Neural progenitor cell (in vitro differentiated cells): ENCODE data around the gene MCMBP. TPM values are rescaled to one million over a fixed set of nuclear protein-coding genes. Genes with fewer than 3 reads are reported as not detected.
"Not testable (repeated sequence)": the region's sequence is repeated elsewhere in the genome, so short reads cannot be mapped to it uniquely, and the experiment has no call there.

Experiments used
- DNase-seq: peaks from one replicate; pipeline ENCODE4 v3.0.0-alpha.2; 2016; ENCODE audit warnings: low spot score
- H2AFZ ChIP-seq: fragments of 200-600 bp; sonication (generic); replicated peaks from 2 replicates; pipeline ENCODE4 v1.6.1; 2016; ENCODE audit warnings: antibody characterized with exemption
- H3F3A ChIP-seq: fragments of 200-600 bp; sonication (generic); 2 replicates; pipeline ENCODE4 v1.6.1; 2016; ENCODE audit warnings: antibody characterized with exemption, low read depth
- H3K27ac ChIP-seq: fragments of 200-600 bp; sonication (generic); 2 replicates; pipeline ENCODE4 v1.5.1; 2016; ENCODE audit warnings: mild to moderate bottlenecking
- H3K27me3 ChIP-seq: fragments of 200-600 bp; sonication (generic); 2 replicates; pipeline ENCODE4 v1.6.1; 2016; ENCODE audit warnings: mild to moderate bottlenecking, moderate library complexity
- H3K36me3 ChIP-seq: fragments of 200-600 bp; sonication (generic); 2 replicates; pipeline ENCODE4 v1.5.1; 2016
- H3K4me1 ChIP-seq: fragments of 200-600 bp; sonication (generic); 2 replicates; pipeline ENCODE4 v1.6.1; 2016; ENCODE audit warnings: mixed run types
- H3K4me2 ChIP-seq: fragments of 200-600 bp; sonication (generic); 2 replicates; pipeline ENCODE4 v1.6.1; 2016
- H3K4me3 ChIP-seq: fragments of 200-600 bp; sonication (generic); 2 replicates; pipeline ENCODE4 v1.5.1; 2016
- H3K79me2 ChIP-seq: fragments of 200-600 bp; sonication (generic); 2 replicates; pipeline ENCODE4 v1.6.1; 2016; ENCODE audit warnings: low read depth
- H3K9ac ChIP-seq: fragments of 200-600 bp; sonication (generic); 2 replicates; pipeline ENCODE4 v1.6.1; 2016
- H3K9me3 ChIP-seq: fragments of 200-600 bp; sonication (generic); 2 replicates; pipeline ENCODE4 v1.5.1; 2016; ENCODE audit warnings: low read depth
- H4K20me1 ChIP-seq: fragments of 200-600 bp; sonication (generic); 2 replicates; pipeline ENCODE4 v1.6.1; 2016; ENCODE audit warnings: low read depth
- H3K27ac Mint-ChIP-seq: 3 replicates; pipeline ENCODE4 v1.8.0; 2021; ENCODE audit warnings: mixed read lengths
- H3K27me3 Mint-ChIP-seq: 2 replicates; pipeline ENCODE4 v1.8.0; 2022; ENCODE audit warnings: low read depth, mild to moderate bottlenecking, inconsistent platforms, moderate library complexity, mixed read lengths; ENCODE audit not compliant: insufficient read depth
- H3K36me3 Mint-ChIP-seq: 3 replicates; pipeline ENCODE4 v1.8.0; 2021; ENCODE audit warnings: mixed read lengths
- H3K4me1 Mint-ChIP-seq: 3 replicates; pipeline ENCODE4 v1.8.0; 2021; ENCODE audit warnings: mixed read lengths
- H3K4me3 Mint-ChIP-seq: 3 replicates; pipeline ENCODE4 v1.8.0; 2021; ENCODE audit warnings: mild to moderate bottlenecking, moderate library complexity, mixed read lengths
- H3K9me3 Mint-ChIP-seq: 3 replicates; pipeline ENCODE4 v1.8.0; 2020; ENCODE audit warnings: mixed read lengths
- CTCF ChIP-seq: fragments of 200-600 bp; sonication (generic); IDR thresholded peaks from 2 replicates; pipeline ENCODE4 v1.5.1; 2017; ENCODE audit warnings: antibody characterized with exemption, mild to moderate bottlenecking
- EZH2 ChIP-seq: fragments of 200-600 bp; sonication (generic); IDR thresholded peaks from 2 replicates; pipeline ENCODE4 v1.6.1; 2017; ENCODE audit warnings: antibody characterized with exemption, mild to moderate bottlenecking, moderate library complexity
- EZH2phosphoT487 ChIP-seq: fragments of 200-600 bp; sonication (generic); IDR thresholded peaks from 2 replicates; pipeline ENCODE4 v1.6.1; 2017; ENCODE audit warnings: antibody characterized with exemption
- total RNA-seq: library from RNA; depleted of rRNA; stranded (reverse); fragments of >200 nt; gene quantifications from 2 replicates; pipeline ENCODE4 v1.2.3, GENCODE V29; 2015; ENCODE audit warnings: low replicate concordance

MCMBP gene
- total RNA-seq, 1 donor from 2014 or later, result 86.3 TPM

- H3K9me3 ChIP-seq, result no peaks in the 10 kb centered on the region
- peak overlapping the region; percentile 36 for H3K9ac ChIP-seq
- peak overlapping the region; percentile 96 for H3K4me3 Mint-ChIP-seq
- H3K27me3 ChIP-seq, result no peaks in the 10 kb centered on the region
- H3K4me1 Mint-ChIP-seq, result peaks cover 8% of the 10 kb centered on the region
- H3K27ac ChIP-seq, result no peak overlapping the region
- no peak overlapping the region for H3K27ac Mint-ChIP-seq
- H3K36me3 ChIP-seq, result no peaks in the 10 kb centered on the region
- peaks cover 3% of the 10 kb centered on the region for H3F3A ChIP-seq
- H3K9me3 Mint-ChIP-seq, result peaks cover 5% of the 10 kb centered on the region
- TF ChIP-seq EZH2phosphoT487, result no peak
- TF ChIP-seq EZH2, result no peak
- TF ChIP-seq CTCF, result no peak
- H4K20me1 ChIP-seq, result peaks cover 37% of the 10 kb centered on the region
- H2AFZ ChIP-seq, result no peak overlapping the region
- H3K4me3 ChIP-seq, result peak overlapping the region; percentile 90
- peaks cover 21% of the 10 kb centered on the region for H3K4me1 ChIP-seq
- peak overlapping the region; percentile 97 for H3K4me2 ChIP-seq
- no peak for DNase-seq
- peaks cover 64% of the 10 kb centered on the region for H3K79me2 ChIP-seq
- H3K27me3 Mint-ChIP-seq, result peaks cover 2% of the 10 kb centered on the region
- no peaks in the 10 kb centered on the region for H3K36me3 Mint-ChIP-seq
These were observed 21.3 kb upstream of the MCMBP start for GRCh38 chr10:119893845-119894427.

GRCh38 chr10:119893074-119893473, 20.4 kb upstream of the MCMBP start:
- Histone ChIP-seq H3K36me3 (no peaks in the 10 kb centered on the region), H3K27me3 (no peaks in the 10 kb centered on the region), H3K4me1 (peaks cover 26% of the 10 kb centered on the region), H3K9me3 (no peaks in the 10 kb centered on the region), H3K79me2 (peaks cover 56% of the 10 kb centered on the region), H3K4me3 (peak overlapping the region; percentile 90), H3K9ac (peak overlapping the region; percentile 81), H2AFZ (peak overlapping the region; percentile 94), H3K4me2 (peak overlapping the region; percentile 97), H3K27ac (no peak overlapping the region), H4K20me1 (peaks cover 29% of the 10 kb centered on the region), H3F3A (peaks cover 3% of the 10 kb centered on the region)
- peak; percentile 9 for DNase-seq
- H3K9me3 Mint-ChIP-seq, result peaks cover 5% of the 10 kb centered on the region
- H3K4me3 Mint-ChIP-seq, result peak overlapping the region; percentile 96
- TF ChIP-seq EZH2, result no peak
- no peak for TF ChIP-seq CTCF
- TF ChIP-seq EZH2phosphoT487, result no peak
- H3K36me3 Mint-ChIP-seq, result no peaks in the 10 kb centered on the region
- H3K27ac Mint-ChIP-seq, result no peak overlapping the region
- peaks cover 2% of the 10 kb centered on the region for H3K27me3 Mint-ChIP-seq
- peaks cover 8% of the 10 kb centered on the region for H3K4me1 Mint-ChIP-seq

- Mint-ChIP-seq H3K4me1 (peaks cover 8% of the 10 kb centered on the region), H3K9me3 (peaks cover 5% of the 10 kb centered on the region), H3K4me3 (peak within 1 kb of the TSS; percentile 96), H3K36me3 (no peaks in the 10 kb centered on the region), H3K27me3 (peaks cover 2% of the 10 kb centered on the region), H3K27ac (peak within 1 kb of the TSS; percentile 97)
- Histone ChIP-seq H3K4me1 (peaks cover 26% of the 10 kb centered on the region), H4K20me1 (peaks cover 29% of the 10 kb centered on the region), H3K27ac (no peak within 1 kb of the TSS), H3F3A (peaks cover 3% of the 10 kb centered on the region), H3K4me2 (peak within 1 kb of the TSS; percentile 97), H3K4me3 (peak within 1 kb of the TSS; percentile 90), H3K36me3 (no peaks in the 10 kb centered on the region), H3K9ac (peak within 1 kb of the TSS; percentile 81), H3K79me2 (peaks cover 49% of the 10 kb centered on the region), H2AFZ (peak within 1 kb of the TSS; percentile 94), H3K9me3 (no peaks in the 10 kb centered on the region), H3K27me3 (no peaks in the 10 kb centered on the region)
- TF ChIP-seq CTCF (no peak), EZH2phosphoT487 (no peak), EZH2 (peak; percentile 39)
- DNase-seq, result peak; percentile 96
These were observed 19.8 kb upstream of the MCMBP start, which contains the start of gene SEC23IP for GRCh38 chr10:119892188-119893065. Gene SEC23IP, plus strand, starts transcription at chr10:119892730. Its CDS starts 53 bp downstream, at chr10:119892783.

- H3K36me3 Mint-ChIP-seq, H3F3A ChIP-seq, H3K27ac ChIP-seq, H3K27me3 Mint-ChIP-seq, DNase-seq, H3K9me3 ChIP-seq, H3K9ac ChIP-seq, H3K36me3 ChIP-seq, H3K9me3 Mint-ChIP-seq, H3K4me1 Mint-ChIP-seq, H3K27me3 ChIP-seq: not testable (repeated sequence)
- Histone ChIP-seq H2AFZ (peak overlapping the region; percentile 94), H3K4me2 (peak overlapping the region; percentile 97), H4K20me1 (peaks cover 26% of the 10 kb centered on the region), H3K4me1 (peaks cover 26% of the 10 kb centered on the region), H3K79me2 (peaks cover 43% of the 10 kb centered on the region), H3K4me3 (peak overlapping the region; percentile 90)
- Mint-ChIP-seq H3K27ac (peak overlapping the region; percentile 97), H3K4me3 (peak overlapping the region; percentile 96)
These were observed 19.2 kb upstream of the MCMBP start for GRCh38 chr10:119891849-119892187.

GRCh38 chr10:119890307-119890706, 17.7 kb upstream of the MCMBP start:
- H3K4me2 ChIP-seq, H3F3A ChIP-seq, H3K4me3 ChIP-seq, H3K4me1 Mint-ChIP-seq, H3K4me3 Mint-ChIP-seq, H3K27ac ChIP-seq, H3K9me3 ChIP-seq, H3K36me3 ChIP-seq, H3K36me3 Mint-ChIP-seq, DNase-seq, H3K27ac Mint-ChIP-seq, H2AFZ ChIP-seq, H3K27me3 Mint-ChIP-seq, H3K9me3 Mint-ChIP-seq, H3K9ac ChIP-seq, H3K27me3 ChIP-seq: not testable (repeated sequence)
- Histone ChIP-seq H4K20me1 (peaks cover 16% of the 10 kb centered on the region), H3K79me2 (peaks cover 28% of the 10 kb centered on the region), H3K4me1 (peaks cover 26% of the 10 kb centered on the region)
